WTC11 (cell line): ENCODE results near the gene CBLB.

Source experiments
- CBFB ChIP-seq: sonication (generic); formaldehyde crosslinking; IDR thresholded peaks from 2 replicates; pipeline ENCODE4 v1.8.1; 2022; ENCODE audit warnings: mild to moderate bottlenecking, low read depth, missing genetic modification reagents
- FOXJ3 ChIP-seq: sonication (generic); formaldehyde crosslinking; IDR thresholded peaks from 2 replicates; pipeline ENCODE4 v1.9.0; 2021; ENCODE audit warnings: missing genetic modification reagents, mild to moderate bottlenecking, borderline replicate concordance
- NFYB ChIP-seq: sonication (generic); formaldehyde crosslinking; conservative IDR thresholded peaks from 2 replicates; pipeline ENCODE4 v1.8.0; 2022; ENCODE audit warnings: low read depth, missing genetic modification reagents
- SP1 ChIP-seq: sonication (generic); formaldehyde crosslinking; conservative IDR thresholded peaks from 2 replicates; pipeline ENCODE4 v1.8.1; 2022; ENCODE audit warnings: missing genetic modification reagents
- TF ChIP-seq, protein P1 (sequence below): fragments of 200-600 bp; IDR thresholded peaks from 2 replicates; pipeline ENCODE4 v1.8.0; 2022; ENCODE audit warnings: antibody characterized with exemption
- TF ChIP-seq, protein P2 (sequence below): sonication (generic); formaldehyde crosslinking; IDR thresholded peaks from 2 replicates; pipeline ENCODE4 v1.8.1; 2022; ENCODE audit warnings: mild to moderate bottlenecking, missing genetic modification reagents, moderate library complexity, borderline replicate concordance
- TF ChIP-seq, protein P3 (sequence below): sonication (generic); formaldehyde crosslinking; conservative IDR thresholded peaks from 2 replicates; pipeline ENCODE4 v1.8.1; 2022; ENCODE audit warnings: mild to moderate bottlenecking, missing genetic modification reagents
- TF ChIP-seq, protein P4 (sequence below): sonication (generic); formaldehyde crosslinking; IDR thresholded peaks from 2 replicates; pipeline ENCODE4 v1.8.1; 2022; ENCODE audit warnings: low read depth, missing genetic modification reagents, borderline replicate concordance
- TF ChIP-seq, protein P5 (sequence below): sonication (generic); formaldehyde crosslinking; IDR thresholded peaks from 2 replicates; pipeline ENCODE4 v1.8.0; 2022; ENCODE audit warnings: mild to moderate bottlenecking, missing genetic modification reagents
- TF ChIP-seq, protein P6 (sequence below): sonication (generic); formaldehyde crosslinking; IDR thresholded peaks from 2 replicates; pipeline ENCODE4 v1.8.1; 2023; ENCODE audit warnings: mild to moderate bottlenecking, missing genetic modification reagents, moderate library complexity

DNA sequence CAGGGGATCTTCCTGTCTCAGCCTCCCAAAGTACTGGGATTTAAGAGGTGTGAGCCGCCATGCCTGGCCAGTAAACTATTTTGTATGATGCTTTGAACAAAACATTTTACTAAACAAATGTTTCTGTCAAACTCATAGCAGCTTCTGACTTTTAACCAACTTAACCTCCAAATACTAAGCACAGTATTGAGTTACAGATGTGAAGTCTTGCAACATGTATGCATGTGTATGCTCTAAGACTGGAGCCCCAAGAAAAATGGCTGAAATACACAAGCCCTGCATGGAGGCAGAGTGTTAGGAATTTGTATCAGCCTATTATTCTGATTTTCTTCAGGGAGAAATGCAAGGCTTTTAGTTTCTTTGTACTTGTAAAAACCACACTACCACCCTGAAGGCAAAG lies 137.1 kb downstream of the CBLB start:
- TF ChIP-seq, protein P1, sequence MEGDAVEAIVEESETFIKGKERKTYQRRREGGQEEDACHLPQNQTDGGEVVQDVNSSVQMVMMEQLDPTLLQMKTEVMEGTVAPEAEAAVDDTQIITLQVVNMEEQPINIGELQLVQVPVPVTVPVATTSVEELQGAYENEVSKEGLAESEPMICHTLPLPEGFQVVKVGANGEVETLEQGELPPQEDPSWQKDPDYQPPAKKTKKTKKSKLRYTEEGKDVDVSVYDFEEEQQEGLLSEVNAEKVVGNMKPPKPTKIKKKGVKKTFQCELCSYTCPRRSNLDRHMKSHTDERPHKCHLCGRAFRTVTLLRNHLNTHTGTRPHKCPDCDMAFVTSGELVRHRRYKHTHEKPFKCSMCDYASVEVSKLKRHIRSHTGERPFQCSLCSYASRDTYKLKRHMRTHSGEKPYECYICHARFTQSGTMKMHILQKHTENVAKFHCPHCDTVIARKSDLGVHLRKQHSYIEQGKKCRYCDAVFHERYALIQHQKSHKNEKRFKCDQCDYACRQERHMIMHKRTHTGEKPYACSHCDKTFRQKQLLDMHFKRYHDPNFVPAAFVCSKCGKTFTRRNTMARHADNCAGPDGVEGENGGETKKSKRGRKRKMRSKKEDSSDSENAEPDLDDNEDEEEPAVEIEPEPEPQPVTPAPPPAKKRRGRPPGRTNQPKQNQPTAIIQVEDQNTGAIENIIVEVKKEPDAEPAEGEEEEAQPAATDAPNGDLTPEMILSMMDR = no peak
- TF ChIP-seq, protein P2, sequence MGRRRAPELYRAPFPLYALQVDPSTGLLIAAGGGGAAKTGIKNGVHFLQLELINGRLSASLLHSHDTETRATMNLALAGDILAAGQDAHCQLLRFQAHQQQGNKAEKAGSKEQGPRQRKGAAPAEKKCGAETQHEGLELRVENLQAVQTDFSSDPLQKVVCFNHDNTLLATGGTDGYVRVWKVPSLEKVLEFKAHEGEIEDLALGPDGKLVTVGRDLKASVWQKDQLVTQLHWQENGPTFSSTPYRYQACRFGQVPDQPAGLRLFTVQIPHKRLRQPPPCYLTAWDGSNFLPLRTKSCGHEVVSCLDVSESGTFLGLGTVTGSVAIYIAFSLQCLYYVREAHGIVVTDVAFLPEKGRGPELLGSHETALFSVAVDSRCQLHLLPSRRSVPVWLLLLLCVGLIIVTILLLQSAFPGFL (CRISPR knock-in tag) = no peak
- no peak for TF ChIP-seq FOXJ3
- TF ChIP-seq, protein P3, sequence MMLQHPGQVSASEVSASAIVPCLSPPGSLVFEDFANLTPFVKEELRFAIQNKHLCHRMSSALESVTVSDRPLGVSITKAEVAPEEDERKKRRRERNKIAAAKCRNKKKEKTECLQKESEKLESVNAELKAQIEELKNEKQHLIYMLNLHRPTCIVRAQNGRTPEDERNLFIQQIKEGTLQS (CRISPR knock-in tag) = no peak
- no peak for TF ChIP-seq SP1 (CRISPR knock-in tag)
- TF ChIP-seq CBFB (CRISPR knock-in tag) = no peak
- TF ChIP-seq, protein P4, sequence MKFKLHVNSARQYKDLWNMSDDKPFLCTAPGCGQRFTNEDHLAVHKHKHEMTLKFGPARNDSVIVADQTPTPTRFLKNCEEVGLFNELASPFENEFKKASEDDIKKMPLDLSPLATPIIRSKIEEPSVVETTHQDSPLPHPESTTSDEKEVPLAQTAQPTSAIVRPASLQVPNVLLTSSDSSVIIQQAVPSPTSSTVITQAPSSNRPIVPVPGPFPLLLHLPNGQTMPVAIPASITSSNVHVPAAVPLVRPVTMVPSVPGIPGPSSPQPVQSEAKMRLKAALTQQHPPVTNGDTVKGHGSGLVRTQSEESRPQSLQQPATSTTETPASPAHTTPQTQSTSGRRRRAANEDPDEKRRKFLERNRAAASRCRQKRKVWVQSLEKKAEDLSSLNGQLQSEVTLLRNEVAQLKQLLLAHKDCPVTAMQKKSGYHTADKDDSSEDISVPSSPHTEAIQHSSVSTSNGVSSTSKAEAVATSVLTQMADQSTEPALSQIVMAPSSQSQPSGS (CRISPR knock-in tag) = no peak
- TF ChIP-seq, protein P5, sequence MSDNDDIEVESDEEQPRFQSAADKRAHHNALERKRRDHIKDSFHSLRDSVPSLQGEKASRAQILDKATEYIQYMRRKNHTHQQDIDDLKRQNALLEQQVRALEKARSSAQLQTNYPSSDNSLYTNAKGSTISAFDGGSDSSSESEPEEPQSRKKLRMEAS = no peak
- no peak for TF ChIP-seq NFYB
- TF ChIP-seq, protein P6, sequence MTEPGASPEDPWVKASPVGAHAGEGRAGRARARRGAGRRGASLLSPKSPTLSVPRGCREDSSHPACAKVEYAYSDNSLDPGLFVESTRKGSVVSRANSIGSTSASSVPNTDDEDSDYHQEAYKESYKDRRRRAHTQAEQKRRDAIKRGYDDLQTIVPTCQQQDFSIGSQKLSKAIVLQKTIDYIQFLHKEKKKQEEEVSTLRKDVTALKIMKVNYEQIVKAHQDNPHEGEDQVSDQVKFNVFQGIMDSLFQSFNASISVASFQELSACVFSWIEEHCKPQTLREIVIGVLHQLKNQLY (CRISPR knock-in tag) = no peak
